Left lung (tissue), 10 donors: Measurements from ENCODE around the gene SIL1. TPM values are rescaled to one million over a fixed set of nuclear protein-coding genes. Genes with fewer than 3 reads are reported as not detected.

ENCODE experiments used
- ATAC-seq: fragments of 200-7000 bp; cut with Tn5 transposase; one replicate; pipeline ENCODE4 v1.9.1; 2020; ENCODE audit warnings: moderate library complexity
- DNase-seq, 4 donors: peaks; one replicate each; pipeline ENCODE4 v3.0.0-alpha.2; 2013 to 2020
- H3K27ac ChIP-seq, 2 donors: fragments of 200-600 bp; sonication (generic) in 1 of 2; one replicate each; pipeline versions ENCODE4 v1.5.0 to v1.8.0; 2020 to 2021
- H3K27me3 ChIP-seq, 2 donors: fragments of 200-600 bp; sonication (generic) in 1 of 2; one replicate each; pipeline versions ENCODE4 v1.5.0 to v1.8.0; 2020 to 2021
- H3K36me3 ChIP-seq, 2 donors: fragments of 200-600 bp; sonication (generic) in 1 of 2; one replicate each; pipeline versions ENCODE4 v1.5.0 to v1.8.0; 2020 to 2021
- H3K4me1 ChIP-seq, 2 donors: fragments of 200-600 bp; one replicate each; pipeline ENCODE4 v1.8.0; 2021
- H3K4me3 ChIP-seq, 2 donors: fragments of 200-600 bp; sonication (generic) in 1 of 2; one replicate each; pipeline versions ENCODE4 v1.5.0 to v1.8.0; 2020 to 2021; ENCODE audit warnings: mild to moderate bottlenecking in 1 of 2
- H3K9me3 ChIP-seq, 2 donors: fragments of 200-600 bp; sonication (generic) in 1 of 2; one replicate each; pipeline versions ENCODE4 v1.5.0 to v1.8.0; 2020 to 2021
- intact Hi-C, 2 donors: fragments of 100-400 bp; cut with DNase I; formaldehyde crosslinking; loops; one replicate each; pipeline versions ENCODE4 v1.11.2 to v1.14.2; 2022
- polyA plus RNA-seq, 6 donors: library from polyadenylated mRNA; unstranded; fragments of 120-200 nt; gene quantifications; one replicate each; pipeline ENCODE4 v1.2.1, GENCODE V29; 2013; ENCODE audit not compliant: insufficient read length in 6 of 6
- total RNA-seq, 2 donors: library from RNA; stranded (reverse); fragmentation: NEBNext Ultra II Directional; extraction: Animal tissue kit (Norgen Biotek cat#: 25700); gene quantifications; one replicate each; pipeline ENCODE4 v1.2.1, GENCODE V29; 2021
- TF ChIP-seq, protein P1 (sequence below), 2 donors: fragments of 200-600 bp; sonication (generic) in 1 of 2; IDR thresholded peaks; one replicate each; pipeline versions ENCODE4 v1.5.0 to v1.8.0; 2021; ENCODE audit warnings: antibody characterized with exemption in 2 of 2
- donor health status: DM: no; HTN: yes; CAD: no.
- donor health status: DM: no; HTN: no; CAD: no.

The SIL1 gene
- total and polyA plus RNA-seq, 8 donors, result 28.8 to 71.7 (median 37.3) TPM

DNA sequence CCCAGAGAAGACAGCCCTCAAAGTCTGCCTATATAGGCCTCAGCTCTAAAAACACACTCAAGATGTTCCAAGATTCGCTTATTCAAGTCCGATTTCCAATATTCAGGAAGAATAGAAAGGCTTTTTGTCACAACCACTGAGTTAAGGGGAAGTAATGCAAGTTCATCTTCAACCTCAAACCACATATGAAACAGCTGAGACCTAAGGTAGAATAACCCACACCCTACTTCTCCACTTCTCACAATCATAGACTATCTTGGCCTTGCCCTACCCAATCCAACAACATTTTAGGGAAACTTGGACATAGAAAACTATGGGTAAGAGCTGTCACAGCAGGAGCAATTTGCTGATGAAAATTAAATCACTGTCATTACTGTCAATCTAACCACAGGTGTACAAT is 171.0 kb downstream of the SIL1 start:
- H3K27me3 ChIP-seq, result no peaks in the 10 kb centered on the region
- H3K9me3 ChIP-seq, result no peaks in the 10 kb centered on the region
- no peaks in the 10 kb centered on the region for H3K4me1 ChIP-seq
- TF ChIP-seq, protein P1, sequence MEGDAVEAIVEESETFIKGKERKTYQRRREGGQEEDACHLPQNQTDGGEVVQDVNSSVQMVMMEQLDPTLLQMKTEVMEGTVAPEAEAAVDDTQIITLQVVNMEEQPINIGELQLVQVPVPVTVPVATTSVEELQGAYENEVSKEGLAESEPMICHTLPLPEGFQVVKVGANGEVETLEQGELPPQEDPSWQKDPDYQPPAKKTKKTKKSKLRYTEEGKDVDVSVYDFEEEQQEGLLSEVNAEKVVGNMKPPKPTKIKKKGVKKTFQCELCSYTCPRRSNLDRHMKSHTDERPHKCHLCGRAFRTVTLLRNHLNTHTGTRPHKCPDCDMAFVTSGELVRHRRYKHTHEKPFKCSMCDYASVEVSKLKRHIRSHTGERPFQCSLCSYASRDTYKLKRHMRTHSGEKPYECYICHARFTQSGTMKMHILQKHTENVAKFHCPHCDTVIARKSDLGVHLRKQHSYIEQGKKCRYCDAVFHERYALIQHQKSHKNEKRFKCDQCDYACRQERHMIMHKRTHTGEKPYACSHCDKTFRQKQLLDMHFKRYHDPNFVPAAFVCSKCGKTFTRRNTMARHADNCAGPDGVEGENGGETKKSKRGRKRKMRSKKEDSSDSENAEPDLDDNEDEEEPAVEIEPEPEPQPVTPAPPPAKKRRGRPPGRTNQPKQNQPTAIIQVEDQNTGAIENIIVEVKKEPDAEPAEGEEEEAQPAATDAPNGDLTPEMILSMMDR (IDR thresholded peaks at IDR 0.05), result no peak
- DNase-seq (no peak), ATAC-seq (no peak)
- H3K27ac ChIP-seq, result no peak overlapping the region
- no peak overlapping the region for H3K4me3 ChIP-seq
- intact Hi-C loops, result no loop called here
- H3K36me3 ChIP-seq, result peaks cover 0 to 27% of the 10 kb centered on the region in 2 donors

DNA sequence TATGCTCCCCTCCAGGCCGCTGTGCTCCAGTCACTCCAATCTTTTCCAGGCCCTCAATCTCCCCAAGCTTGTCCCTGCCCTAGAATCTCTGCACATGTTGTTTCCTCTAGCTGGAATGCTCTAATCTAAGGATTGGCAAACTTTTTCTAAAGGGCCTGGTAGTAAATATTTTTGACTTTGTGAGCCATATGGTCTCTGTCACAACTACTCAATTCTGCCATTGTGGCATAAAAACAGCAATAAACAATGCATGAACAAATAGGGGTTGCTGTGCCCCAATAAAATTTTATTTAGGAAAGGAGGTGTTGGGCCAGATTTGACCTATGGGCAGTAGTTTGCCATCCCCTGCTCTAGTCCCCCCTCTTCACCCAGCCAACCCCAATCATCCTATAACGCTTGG is 172.5 kb downstream of the SIL1 start:
- Histone ChIP-seq H3K36me3 (peaks cover 0 to 32% of the 10 kb centered on the region in 2 donors), H3K4me3 (no peak overlapping the region), H3K27ac (no peak overlapping the region), H3K9me3 (no peaks in the 10 kb centered on the region), H3K27me3 (no peaks in the 10 kb centered on the region), H3K4me1 (no peaks in the 10 kb centered on the region)
- DNase-seq (no peak), ATAC-seq (no peak)
- TF ChIP-seq, protein P1 (IDR thresholded peaks at IDR 0.05), result no peak
- intact Hi-C loops, result no loop called here

DNA sequence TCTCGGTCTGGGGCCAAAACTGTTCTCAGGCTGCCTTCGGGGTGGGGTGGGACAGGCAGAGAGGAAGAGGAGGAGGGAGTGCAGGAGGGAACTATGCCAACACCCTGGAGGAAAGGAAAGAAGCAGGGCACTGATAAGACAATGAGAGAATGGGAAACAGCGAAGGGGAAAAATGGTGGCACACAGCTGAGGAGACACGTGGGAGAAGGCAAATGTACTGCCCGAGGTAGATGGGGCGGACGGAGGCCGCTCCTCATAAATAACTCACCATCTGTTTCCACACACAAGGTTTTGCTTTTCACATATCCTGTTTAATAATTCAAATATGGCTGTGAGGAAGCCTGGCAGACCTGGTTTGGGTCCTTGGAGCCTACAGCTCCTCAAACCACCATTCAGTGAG is 174.9 kb downstream of the SIL1 start:
- H3K4me1 ChIP-seq, result no peaks in the 10 kb centered on the region
- ATAC-seq (no peak), DNase-seq (no peak)

DNA sequence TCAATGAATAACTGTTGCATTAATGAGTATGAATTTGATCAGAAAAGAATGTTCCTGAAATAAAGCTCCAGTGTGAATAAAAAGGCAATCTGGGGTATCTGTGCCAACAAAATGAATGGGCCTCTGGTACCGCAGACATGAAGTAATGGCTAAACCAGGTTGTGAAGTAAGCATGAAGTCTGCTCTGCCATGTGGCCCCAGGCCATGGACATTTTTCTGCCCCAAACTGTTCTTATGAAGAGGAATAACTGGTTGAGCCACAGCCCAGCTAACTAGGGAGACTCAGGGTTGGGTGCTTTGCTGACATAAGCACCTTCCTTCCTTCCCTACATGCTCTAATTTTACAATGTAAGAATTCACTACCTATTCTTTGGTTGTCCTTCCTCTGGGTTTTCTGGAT is 175.6 kb downstream of the SIL1 start:
- Histone ChIP-seq H3K4me3 (no peak overlapping the region), H3K27ac (no peak overlapping the region), H3K27me3 (no peaks in the 10 kb centered on the region), H3K36me3 (peaks cover 0 to 62% of the 10 kb centered on the region in 2 donors), H3K4me1 (no peaks in the 10 kb centered on the region), H3K9me3 (no peaks in the 10 kb centered on the region)
- peak in 1 of 4 donors; percentile 26 for DNase-seq
- no peak for ATAC-seq
- intact Hi-C loops, result no loop called here
- TF ChIP-seq, protein P1 (IDR thresholded peaks at IDR 0.05), result no peak

More for the DNA sequence above, 174.9 kb downstream of the SIL1 start:
- no peaks in the 10 kb centered on the region for H3K9me3 ChIP-seq
- H3K36me3 ChIP-seq, result peaks cover 0 to 55% of the 10 kb centered on the region in 2 donors
- intact Hi-C loops, result no loop called here
- H3K27me3 ChIP-seq, result no peaks in the 10 kb centered on the region
- H3K27ac ChIP-seq, result no peak overlapping the region
- TF ChIP-seq, protein P1 (IDR thresholded peaks at IDR 0.05), result no peak
- no peak overlapping the region for H3K4me3 ChIP-seq

DNA sequence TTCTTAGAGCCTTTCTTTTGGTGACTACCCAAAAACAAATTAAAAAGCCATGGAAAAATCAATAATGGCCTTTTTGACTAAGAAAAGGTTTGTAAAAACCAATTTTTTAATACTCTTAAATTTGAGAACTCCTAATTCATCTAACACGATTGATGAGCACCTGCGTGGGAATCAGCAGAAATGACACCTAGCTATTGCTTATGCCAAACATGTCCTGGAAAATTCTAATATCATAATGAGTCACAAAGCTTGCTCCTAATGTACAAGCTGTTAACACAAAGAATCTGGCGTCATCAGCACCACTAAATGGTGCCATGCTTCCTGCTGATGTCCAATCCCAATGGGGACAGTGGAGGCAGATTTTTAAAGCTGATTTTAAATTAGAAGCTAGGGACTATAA is 176.8 kb downstream of the SIL1 start:
- H3K4me3 ChIP-seq, result no peak overlapping the region
- TF ChIP-seq, protein P1 (IDR thresholded peaks at IDR 0.05), result no peak
- intact Hi-C loops, result no loop called here
- ATAC-seq (no peak), DNase-seq (no peak)
- H3K27me3 ChIP-seq, result no peaks in the 10 kb centered on the region
- no peak overlapping the region for H3K27ac ChIP-seq
- no peaks in the 10 kb centered on the region for H3K9me3 ChIP-seq
- H3K36me3 ChIP-seq, result peaks cover 0 to 66% of the 10 kb centered on the region in 2 donors
- no peaks in the 10 kb centered on the region for H3K4me1 ChIP-seq
